ENCODE results near the gene MCTP1.

GRCh38 chr5:95141141-95141540 is 143.8 kb downstream of the MCTP1 start:
- TF ChIP-seq EP300 (IDR thresholded peaks at IDR 0.05; ENCODE audit: low read depth in 2 of 2, low read length in 2 of 2): no peak
- no peak for TF ChIP-seq EP300 (CRISPR knock-in tag; IDR thresholded peaks at IDR 0.05; ENCODE audit: borderline replicate concordance)
- no peak for TF ChIP-seq MYC (CRISPR knock-in tag; IDR thresholded peaks at IDR 0.05; ENCODE audit: borderline replicate concordance)
- no peak for TF ChIP-seq ZBTB49 (CRISPR knock-in tag; IDR thresholded peaks at IDR 0.05; ENCODE audit: borderline replicate concordance)
- TF ChIP-seq ZNF841 (CRISPR knock-in tag; IDR thresholded peaks at IDR 0.05; ENCODE audit: borderline replicate concordance): no peak
- no peak for TF ChIP-seq RFX5 (IDR thresholded peaks at IDR 0.05; ENCODE audit: low read depth, low read length)
- TF ChIP-seq FOXJ3 (CRISPR knock-in tag; IDR thresholded peaks at IDR 0.05; ENCODE audit: borderline replicate concordance): no peak
- no peak for TF ChIP-seq FOSL1 (CRISPR knock-in tag; IDR thresholded peaks at IDR 0.05; ENCODE audit: borderline replicate concordance)
- no peak for TF ChIP-seq CTCF (CRISPR knock-in tag; IDR thresholded peaks at IDR 0.05)
- no peak for TF ChIP-seq PRDM4 (CRISPR knock-in tag; IDR thresholded peaks at IDR 0.05; ENCODE audit: borderline replicate concordance)
